CD4-positive, alpha-beta T cell treated with Interleukin-10 for 1 hour (primary cell): Measurements from ENCODE around the gene POLH.
"Not testable (repeated sequence)": the region's sequence is repeated elsewhere in the genome, so short reads cannot be mapped to it uniquely, and the experiment has no call there.

Experiments used
- DNase-seq: peaks from one replicate; pipeline ENCODE4 v3.0.0-alpha.2; 2020

POLH gene

DNA sequence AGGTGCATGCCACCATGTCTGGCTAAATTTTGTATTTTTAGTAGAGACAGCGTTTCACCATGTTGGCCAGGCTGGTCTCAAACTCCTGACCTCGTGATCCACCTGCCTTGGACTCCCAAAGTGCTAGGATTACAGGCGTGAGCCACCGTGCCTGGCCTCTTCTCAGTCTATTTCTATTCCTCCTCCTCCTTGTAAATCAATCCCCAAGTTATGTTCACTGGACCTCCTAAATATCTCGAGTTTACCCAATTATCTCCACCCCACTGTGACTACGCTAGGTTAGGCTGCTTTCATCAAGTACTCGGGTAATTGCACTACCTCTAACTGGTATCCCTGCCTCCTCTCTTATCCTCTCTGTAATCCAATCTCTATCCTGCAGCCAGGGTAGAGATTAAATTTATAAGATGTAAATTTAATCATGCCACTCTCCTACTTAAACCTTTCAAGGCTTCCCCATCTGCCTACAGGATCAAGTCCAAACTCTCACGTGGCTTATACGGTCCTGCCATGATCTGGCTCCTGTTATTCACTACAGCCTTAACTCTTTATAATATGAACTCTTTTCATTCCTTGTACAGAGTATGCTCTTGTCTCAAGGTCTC is 58.8 kb downstream of the POLH start:
- DNase-seq: no peak

DNA sequence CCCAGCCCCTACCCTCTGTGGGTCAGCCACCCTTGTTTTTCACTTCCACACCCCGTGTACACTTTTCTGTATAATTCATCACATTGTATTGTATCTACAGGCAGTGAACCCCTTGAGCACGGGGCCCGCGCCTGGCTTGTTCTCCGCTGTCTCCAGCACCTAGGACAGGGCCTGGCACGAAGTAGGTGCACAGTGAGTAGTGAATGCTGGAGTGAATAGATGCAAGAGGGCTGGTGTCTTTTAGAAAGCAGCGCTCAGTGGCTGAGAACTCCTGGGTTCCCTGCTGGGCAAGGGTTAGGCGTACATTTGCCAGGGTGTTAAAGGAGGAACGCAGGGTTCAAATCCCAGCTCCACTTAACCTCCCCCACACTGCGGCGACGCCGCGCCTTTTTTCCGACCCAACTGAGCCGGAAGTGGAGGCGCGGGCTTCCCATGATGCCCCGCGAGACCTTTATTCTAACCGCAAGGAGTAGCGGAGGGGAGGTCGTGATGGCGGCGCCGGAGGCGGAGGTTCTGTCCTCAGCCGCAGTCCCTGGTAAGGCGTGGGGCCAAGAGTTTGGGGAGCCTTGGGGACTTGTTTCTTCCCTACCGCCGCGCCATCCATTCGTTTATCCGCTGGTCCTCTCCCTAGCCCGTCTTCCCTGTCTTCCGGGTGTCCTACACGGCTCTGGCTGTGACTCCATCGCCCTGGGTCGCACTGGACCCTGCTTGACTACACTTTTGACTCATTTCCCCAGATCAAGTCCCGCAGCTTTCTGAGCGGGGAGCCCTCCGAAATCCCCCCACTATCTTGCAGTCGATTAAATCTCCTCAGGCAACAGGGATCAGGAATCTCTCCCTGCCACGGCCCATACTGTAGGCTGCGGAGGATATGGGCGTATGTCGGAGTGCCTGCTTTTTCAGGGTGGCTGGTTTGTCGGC is 59.7 kb downstream of the POLH start, which contains the start of gene MAD2L1BP:
Gene MAD2L1BP, plus strand, starts transcription at position 454 of the 921 bp plus-strand sequence. Its CDS starts 36 bp downstream, at position 490.
- DNase-seq: peak; percentile 85

DNA sequence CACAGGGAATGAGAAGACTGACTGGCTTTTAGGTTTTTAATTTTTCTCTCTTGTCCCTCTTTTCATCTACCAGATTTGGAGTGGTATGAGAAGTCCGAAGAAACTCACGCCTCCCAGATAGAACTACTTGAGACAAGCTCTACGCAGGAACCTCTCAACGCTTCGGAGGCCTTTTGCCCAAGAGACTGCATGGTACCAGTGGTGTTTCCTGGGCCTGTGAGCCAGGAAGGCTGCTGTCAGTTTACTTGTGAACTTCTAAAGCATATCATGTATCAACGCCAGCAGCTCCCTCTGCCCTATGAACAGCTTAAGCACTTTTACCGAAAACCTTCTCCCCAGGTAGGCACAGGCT is 60.3 kb downstream of the POLH start:
- DNase-seq: peak; percentile 9

DNA sequence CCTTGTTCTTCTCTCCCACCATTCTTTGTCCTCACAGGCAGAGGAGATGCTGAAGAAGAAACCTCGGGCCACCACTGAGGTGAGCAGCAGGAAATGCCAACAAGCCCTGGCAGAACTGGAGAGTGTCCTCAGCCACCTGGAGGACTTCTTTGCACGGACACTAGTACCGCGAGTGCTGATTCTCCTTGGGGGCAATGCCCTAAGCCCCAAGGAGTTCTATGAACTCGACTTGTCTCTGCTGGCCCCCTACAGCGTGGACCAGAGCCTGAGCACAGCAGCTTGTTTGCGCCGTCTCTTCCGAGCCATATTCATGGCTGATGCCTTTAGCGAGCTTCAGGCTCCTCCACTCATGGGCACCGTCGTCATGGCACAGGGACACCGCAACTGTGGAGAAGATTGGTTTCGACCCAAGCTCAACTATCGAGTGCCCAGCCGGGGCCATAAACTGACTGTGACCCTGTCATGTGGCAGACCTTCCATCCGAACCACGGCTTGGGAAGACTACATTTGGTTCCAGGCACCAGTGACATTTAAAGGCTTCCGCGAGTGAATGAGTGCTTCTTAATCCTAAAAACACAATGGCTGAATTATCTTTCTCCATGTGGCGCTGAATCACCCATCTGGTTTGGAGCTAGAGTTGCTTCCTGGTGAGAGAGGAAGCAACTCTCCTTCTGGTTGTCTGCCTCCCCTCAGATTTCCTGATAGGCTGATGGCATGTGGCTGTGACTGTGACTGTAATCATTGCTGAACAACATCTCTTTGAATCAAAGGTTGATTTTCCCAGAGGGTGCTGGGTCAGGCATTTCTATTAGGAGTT is 64.2 kb downstream of the POLH start:
- no peak for DNase-seq

DNA sequence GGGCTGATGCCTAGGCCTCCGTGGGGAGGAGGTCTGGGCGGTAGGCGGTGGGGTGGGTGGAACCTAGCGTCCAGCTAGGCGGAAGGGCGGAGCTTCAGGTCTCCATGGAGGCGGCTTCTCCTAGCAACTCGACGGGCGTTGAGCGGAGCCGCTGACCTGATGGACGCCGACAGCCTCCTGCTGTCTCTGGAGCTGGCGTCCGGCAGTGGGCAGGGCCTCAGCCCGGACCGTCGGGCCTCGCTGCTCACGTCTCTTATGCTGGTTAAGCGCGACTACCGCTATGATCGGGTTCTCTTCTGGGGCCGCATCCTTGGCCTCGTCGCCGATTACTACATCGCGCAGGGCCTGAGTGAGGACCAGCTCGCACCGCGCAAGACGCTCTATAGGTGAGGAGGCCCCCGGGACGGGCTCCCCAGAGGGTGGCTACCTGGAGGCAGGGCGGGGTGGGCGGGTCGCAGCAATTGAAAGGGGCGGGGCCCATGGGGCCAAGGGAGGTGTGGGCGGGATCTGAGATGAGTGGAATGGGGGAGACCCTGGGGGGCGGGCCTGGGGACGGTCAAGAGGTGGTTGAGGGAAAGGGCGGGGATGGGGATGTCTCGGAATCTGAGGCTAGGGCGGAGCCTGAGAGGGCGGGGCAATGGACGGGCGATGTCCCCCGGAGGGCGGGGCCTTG is 69.1 kb downstream of the POLH start, which contains the start of gene RSPH9:
Gene RSPH9, plus strand, starts transcription at position 97 of the 673 bp plus-strand sequence. Its CDS starts 63 bp downstream, at position 160.
- DNase-seq: peak; percentile 76

DNA sequence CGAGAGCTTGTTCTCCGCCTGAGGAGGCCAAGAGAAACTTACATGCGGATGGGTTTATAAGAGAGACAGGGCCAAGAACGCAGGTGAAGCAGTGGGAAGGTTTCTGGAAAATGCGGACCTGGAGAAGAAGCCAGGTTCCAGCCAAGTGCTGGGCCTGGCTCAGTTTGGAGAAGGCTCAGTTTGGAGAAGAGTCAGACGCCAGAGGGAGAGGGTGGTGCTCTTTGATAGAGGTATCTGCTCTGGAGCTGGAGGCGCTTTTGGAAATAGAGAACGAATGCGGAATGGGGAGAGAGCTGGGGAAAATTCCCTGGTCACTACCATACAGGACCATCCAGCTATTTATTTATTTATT is 69.6 kb downstream of the POLH start:
- no peak for DNase-seq

DNA sequence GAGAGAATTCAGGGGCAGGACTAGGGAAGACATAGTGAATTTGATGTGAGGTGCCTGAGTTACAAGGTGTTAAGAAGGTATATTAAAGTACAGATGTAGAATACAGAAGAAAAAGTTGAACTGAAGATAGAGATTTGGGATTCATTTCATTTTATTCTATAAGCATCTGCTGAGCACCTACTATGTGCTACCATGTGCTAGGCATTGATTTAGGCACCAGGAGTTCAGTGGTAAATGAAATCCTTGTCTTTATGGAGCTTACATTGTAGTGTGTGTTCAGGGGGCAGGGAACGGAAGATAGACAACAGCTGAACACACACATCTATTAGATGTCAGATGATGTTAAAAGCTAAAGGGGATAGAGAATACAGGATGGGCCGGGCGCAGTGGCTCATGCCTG is 71.6 kb downstream of the POLH start:
- no peak for DNase-seq

DNA sequence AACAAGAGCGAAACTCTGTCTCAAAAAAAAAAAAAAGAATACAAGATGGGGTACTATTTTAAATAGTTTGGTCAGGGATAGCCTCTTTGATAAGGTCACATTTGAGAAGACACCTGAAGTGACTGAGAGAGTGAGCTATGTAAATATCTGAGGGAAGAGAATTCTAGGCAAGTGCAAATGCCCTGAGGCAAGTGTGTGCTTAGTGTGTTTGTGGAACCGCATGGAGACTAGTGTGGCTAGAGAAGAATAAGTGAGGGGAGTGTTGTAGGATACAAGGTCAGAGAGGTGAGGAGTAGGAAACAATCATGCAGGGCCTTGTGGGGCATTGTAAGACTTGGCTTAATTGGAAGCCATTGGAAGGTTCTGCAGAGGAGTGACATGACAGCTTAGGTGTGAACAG is 72.3 kb downstream of the POLH start:
- DNase-seq: no peak

DNA sequence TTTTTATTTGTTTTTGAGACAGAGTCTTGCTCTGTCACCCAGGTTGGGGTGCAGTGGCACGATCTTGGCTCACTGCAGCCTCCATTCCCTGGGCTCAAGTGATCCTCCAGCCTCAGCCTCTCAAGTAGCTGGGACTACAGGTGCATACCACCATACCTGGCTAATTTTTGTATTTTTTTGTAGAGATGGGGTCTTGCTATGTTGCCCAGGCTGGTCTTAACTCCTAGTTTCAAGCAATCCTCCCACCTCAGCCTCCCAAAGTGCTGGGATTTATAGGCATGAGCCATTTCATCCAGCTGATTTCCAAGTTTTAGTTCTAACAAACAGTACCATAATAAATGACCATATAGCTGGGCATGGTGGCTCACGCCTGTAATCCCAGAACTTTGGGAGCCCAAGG is 76.8 kb downstream of the POLH start:
- DNase-seq: not testable (repeated sequence)

DNA sequence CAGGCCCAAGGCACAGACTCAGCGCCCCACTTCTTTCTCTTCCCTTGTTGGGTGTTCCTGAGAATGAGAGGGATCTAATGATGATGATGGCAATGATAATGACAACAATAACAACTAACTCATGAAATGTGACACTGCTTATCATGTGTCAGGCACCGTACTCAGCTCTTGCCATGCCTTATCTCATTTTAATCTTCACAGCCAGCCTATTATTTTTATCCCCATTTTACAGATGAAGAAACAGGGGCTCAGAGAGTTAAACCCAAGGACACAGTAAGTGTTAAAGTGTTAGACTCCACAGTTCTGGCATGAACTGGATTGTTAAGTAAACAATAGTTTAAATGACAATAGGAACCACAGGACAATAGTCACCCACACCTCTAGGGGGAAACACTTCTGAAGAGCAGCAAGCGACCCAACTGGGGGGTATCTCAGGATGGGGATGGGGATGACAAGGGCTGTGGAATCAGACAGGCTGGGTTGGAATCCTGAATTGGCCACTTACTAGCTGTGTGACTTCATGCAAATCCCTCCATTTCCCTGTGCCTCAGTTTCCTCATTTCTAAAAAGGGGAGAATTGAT is 81.3 kb downstream of the POLH start:
- DNase-seq: no peak

DNA sequence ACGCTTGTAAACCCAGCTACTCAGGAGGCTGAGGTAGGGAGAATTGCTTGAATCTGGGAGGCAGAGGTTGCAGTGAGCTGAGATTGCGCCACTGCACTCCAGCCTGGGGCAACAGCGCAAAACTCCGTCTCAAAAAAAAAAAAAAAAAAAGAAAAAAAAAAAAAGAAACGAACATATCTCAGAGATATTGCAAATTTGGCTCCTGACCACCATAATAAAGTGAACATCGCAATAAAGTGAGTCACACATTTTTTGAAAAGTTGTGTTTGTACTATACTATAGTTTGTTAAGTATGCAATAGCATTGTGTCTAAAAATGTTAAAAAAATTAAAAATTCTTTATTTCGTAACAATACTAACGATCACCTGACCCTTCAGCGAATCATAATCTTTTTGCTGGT is 82.2 kb downstream of the POLH start:
- DNase-seq: no peak

DNA sequence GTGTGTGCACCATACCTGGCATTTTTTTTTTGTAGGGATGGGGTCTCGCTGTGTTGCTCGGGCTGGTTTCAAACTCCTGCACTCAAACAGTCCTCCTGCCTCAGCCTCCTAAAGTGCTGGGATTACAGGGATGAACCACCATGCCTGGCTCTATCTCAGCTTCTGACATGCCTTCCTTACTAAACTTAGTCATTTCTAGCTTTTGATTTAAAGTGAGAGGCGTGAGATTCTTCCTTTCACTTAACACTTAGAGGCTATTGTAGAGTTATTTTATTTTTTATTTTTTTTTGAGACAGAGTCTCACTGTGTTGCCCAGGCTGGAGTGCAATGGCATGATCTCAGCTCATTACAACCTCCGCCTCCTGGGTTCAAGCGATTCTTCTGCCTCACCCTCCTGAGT is 87.0 kb downstream of the POLH start:
- DNase-seq: not testable (repeated sequence)
